Measurements from ENCODE around the gene DPM3. TPM values are rescaled to one million over a fixed set of nuclear protein-coding genes. Genes with fewer than 3 reads are reported as not detected.

The DPM3 gene
- total and polyA plus RNA-seq, 2 experiments from 2014 or later = 13.6 to 71.4 TPM

DNA sequence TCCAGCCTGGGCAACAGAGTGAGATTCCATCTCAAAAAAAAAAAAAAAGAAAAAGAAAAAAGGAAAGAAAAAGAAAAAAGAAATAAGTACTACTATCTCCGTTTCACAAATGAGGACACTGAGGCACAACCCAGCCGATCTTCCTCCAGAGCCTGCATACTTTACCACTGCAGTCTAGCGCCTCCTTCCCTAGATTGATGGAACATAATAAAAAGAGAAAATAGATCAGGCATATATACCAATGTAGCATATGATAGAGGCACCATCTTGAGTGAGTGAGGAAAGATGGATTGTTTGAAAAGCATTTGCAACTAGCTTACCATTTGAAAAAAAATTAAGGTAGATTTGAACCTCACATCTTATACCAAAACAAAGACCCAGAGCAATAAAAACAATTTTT is 5.2 kb upstream of the DPM3 start:
- Histone ChIP-seq H3K79me2 (replicated peaks; ENCODE audit: insufficient read depth) (no peaks in the 10 kb centered on the region), H3K27ac (ENCODE audit: low read depth) (no peak overlapping the region), H4K20me1 (replicated peaks; ENCODE audit: insufficient read depth) (no peaks in the 10 kb centered on the region), H2AFZ (no peak overlapping the region), H3K4me3 (no peak overlapping the region), H3K36me3 (ENCODE audit: insufficient read depth) (no peaks in the 10 kb centered on the region), H3F3A (replicated peaks; ENCODE audit: low read depth) (0 out of 2 replicates have a peak, but pooled peaks cover 3% of the 10 kb centered on the region), H3K9me2 (ENCODE audit: insufficient read depth) (no peaks in the 10 kb centered on the region), H3K4me2 (no peak overlapping the region), H3K27me3 (ENCODE audit: insufficient read depth) (peaks cover 5% of the 10 kb centered on the region), H3K4me1 (ENCODE audit: insufficient read depth) (no peaks in the 10 kb centered on the region)
- no peak overlapping the region for H3K4me3 Mint-ChIP-seq
- no peaks in the 10 kb centered on the region; the same call in 2 of the 3 replicates for H3K4me1 Mint-ChIP-seq
- peak; percentile 25 for DNase-seq (ENCODE audit: low spot score)
- no peaks in the 10 kb centered on the region for H3K36me3 Mint-ChIP-seq (ENCODE audit: low read depth)
- no peak for TF ChIP-seq EZH2 (IDR thresholded peaks at IDR 0.05; ENCODE audit: low read depth, unreplicated experiment)
- TF ChIP-seq NANOG (IDR thresholded peaks at IDR 0.05; ENCODE audit: borderline replicate concordance) = no peak
- TF ChIP-seq, protein P1, sequence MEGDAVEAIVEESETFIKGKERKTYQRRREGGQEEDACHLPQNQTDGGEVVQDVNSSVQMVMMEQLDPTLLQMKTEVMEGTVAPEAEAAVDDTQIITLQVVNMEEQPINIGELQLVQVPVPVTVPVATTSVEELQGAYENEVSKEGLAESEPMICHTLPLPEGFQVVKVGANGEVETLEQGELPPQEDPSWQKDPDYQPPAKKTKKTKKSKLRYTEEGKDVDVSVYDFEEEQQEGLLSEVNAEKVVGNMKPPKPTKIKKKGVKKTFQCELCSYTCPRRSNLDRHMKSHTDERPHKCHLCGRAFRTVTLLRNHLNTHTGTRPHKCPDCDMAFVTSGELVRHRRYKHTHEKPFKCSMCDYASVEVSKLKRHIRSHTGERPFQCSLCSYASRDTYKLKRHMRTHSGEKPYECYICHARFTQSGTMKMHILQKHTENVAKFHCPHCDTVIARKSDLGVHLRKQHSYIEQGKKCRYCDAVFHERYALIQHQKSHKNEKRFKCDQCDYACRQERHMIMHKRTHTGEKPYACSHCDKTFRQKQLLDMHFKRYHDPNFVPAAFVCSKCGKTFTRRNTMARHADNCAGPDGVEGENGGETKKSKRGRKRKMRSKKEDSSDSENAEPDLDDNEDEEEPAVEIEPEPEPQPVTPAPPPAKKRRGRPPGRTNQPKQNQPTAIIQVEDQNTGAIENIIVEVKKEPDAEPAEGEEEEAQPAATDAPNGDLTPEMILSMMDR (conservative IDR thresholded peaks at IDR 0.05; ENCODE audit: low read depth in 2 of 2) = peak; percentile 38 to 45; a peak in 3 of 4 replicates
- TF ChIP-seq, protein P2, sequence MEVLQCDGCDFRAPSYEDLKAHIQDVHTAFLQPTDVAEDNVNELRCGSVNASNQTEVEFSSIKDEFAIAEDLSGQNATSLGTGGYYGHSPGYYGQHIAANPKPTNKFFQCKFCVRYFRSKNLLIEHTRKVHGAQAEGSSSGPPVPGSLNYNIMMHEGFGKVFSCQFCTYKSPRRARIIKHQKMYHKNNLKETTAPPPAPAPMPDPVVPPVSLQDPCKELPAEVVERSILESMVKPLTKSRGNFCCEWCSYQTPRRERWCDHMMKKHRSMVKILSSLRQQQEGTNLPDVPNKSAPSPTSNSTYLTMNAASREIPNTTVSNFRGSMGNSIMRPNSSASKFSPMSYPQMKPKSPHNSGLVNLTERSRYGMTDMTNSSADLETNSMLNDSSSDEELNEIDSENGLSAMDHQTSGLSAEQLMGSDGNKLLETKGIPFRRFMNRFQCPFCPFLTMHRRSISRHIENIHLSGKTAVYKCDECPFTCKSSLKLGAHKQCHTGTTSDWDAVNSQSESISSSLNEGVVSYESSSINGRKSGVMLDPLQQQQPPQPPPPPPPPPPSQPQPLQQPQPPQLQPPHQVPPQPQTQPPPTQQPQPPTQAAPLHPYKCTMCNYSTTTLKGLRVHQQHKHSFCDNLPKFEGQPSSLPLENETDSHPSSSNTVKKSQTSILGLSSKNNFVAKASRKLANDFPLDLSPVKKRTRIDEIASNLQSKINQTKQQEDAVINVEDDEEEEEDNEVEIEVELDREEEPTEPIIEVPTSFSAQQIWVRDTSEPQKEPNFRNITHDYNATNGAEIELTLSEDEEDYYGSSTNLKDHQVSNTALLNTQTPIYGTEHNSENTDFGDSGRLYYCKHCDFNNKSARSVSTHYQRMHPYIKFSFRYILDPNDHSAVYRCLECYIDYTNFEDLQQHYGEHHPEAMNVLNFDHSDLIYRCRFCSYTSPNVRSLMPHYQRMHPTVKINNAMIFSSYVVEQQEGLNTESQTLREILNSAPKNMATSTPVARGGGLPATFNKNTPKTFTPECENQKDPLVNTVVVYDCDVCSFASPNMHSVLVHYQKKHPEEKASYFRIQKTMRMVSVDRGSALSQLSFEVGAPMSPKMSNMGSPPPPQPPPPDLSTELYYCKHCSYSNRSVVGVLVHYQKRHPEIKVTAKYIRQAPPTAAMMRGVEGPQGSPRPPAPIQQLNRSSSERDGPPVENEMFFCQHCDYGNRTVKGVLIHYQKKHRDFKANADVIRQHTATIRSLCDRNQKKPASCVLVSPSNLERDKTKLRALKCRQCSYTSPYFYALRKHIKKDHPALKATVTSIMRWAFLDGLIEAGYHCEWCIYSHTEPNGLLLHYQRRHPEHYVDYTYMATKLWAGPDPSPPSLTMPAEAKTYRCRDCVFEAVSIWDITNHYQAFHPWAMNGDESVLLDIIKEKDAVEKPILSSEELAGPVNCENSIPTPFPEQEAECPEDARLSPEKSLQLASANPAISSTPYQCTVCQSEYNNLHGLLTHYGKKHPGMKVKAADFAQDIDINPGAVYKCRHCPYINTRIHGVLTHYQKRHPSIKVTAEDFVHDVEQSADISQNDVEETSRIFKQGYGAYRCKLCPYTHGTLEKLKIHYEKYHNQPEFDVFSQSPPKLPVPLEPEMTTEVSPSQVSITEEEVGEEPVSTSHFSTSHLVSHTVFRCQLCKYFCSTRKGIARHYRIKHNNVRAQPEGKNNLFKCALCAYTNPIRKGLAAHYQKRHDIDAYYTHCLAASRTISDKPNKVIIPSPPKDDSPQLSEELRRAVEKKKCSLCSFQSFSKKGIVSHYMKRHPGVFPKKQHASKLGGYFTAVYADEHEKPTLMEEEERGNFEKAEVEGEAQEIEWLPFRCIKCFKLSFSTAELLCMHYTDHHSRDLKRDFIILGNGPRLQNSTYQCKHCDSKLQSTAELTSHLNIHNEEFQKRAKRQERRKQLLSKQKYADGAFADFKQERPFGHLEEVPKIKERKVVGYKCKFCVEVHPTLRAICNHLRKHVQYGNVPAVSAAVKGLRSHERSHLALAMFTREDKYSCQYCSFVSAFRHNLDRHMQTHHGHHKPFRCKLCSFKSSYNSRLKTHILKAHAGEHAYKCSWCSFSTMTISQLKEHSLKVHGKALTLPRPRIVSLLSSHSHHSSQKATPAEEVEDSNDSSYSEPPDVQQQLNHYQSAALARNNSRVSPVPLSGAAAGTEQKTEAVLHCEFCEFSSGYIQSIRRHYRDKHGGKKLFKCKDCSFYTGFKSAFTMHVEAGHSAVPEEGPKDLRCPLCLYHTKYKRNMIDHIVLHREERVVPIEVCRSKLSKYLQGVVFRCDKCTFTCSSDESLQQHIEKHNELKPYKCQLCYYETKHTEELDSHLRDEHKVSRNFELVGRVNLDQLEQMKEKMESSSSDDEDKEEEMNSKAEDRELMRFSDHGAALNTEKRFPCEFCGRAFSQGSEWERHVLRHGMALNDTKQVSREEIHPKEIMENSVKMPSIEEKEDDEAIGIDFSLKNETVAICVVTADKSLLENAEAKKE (CRISPR knock-in tag; IDR thresholded peaks at IDR 0.05) = no peak
- peaks cover 5% of the 10 kb centered on the region for H3K27me3 Mint-ChIP-seq (ENCODE audit: insufficient read depth, low read depth, poor library complexity)
- no peaks in the 10 kb centered on the region for H3K9me3 Mint-ChIP-seq
- ATAC-seq = no peak
- H3K27ac Mint-ChIP-seq = no peak overlapping the region
